ENCODE measurements around the gene KPNA6.

DNA sequence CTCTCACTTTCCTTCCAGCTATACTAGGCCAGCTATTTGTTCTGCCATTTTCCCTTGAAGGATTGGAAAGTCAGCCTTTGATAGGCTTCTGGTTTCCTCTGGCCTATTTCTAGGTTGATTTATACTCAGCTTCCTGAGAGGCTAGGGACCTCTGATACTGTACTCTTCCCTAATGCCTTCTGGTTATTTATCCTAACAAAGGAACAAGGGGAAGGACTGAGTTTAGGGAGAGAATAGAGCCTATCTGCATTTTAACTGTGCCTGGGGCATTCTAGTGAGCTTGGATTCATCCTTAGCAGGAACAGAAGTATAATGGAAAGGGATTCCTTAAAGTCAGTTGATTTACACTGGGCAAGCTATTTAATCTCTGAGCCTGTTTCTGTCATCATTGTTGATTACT is 46.9 kb upstream of the KPNA6 start:
- TF ChIP-seq EZH2 (IDR thresholded peaks at IDR 0.05; ENCODE audit: borderline replicate concordance, low read length): no peak
- TF ChIP-seq, protein P1, sequence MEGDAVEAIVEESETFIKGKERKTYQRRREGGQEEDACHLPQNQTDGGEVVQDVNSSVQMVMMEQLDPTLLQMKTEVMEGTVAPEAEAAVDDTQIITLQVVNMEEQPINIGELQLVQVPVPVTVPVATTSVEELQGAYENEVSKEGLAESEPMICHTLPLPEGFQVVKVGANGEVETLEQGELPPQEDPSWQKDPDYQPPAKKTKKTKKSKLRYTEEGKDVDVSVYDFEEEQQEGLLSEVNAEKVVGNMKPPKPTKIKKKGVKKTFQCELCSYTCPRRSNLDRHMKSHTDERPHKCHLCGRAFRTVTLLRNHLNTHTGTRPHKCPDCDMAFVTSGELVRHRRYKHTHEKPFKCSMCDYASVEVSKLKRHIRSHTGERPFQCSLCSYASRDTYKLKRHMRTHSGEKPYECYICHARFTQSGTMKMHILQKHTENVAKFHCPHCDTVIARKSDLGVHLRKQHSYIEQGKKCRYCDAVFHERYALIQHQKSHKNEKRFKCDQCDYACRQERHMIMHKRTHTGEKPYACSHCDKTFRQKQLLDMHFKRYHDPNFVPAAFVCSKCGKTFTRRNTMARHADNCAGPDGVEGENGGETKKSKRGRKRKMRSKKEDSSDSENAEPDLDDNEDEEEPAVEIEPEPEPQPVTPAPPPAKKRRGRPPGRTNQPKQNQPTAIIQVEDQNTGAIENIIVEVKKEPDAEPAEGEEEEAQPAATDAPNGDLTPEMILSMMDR (IDR thresholded peaks at IDR 0.05; ENCODE audit: low read length): no peak
